ENCODE results near the gene SPTAN1.

SPTAN1 gene

GRCh38 chr9:128607642-128608350 lies 55.4 kb downstream of the SPTAN1 start:
- peak; percentile 16 for TF ChIP-seq CTCF (IDR thresholded peaks at IDR 0.05; ENCODE audit: insufficient read depth, missing control alignments)

DNA sequence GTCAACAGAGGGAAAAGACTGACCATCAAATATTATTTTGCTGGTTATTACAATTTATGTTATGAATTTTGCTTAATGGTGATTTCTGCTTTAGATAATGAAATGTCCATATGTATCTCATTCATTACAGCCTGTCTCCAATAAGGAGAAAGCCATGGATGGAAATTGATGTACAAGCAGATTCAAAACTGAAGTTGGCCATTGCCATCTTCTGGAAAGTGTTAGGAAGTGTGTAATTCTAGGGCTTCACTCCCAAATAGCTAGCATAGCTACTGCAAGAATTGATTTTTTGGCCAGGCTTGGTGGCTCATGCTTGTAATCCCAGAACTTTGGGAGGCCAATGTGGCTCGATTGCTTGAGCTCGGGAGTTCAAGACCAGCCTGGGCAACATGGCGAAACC lies 58.5 kb downstream of the SPTAN1 start:
- TF ChIP-seq CTCF (IDR thresholded peaks at IDR 0.05; ENCODE audit: insufficient read depth, missing control alignments): no peak
- FAIRE-seq (no peak), DNase-seq (ENCODE audit: insufficient read length, low spot score) (no peak)

More at GRCh38 chr9:128607642-128608350, 55.4 kb downstream of the SPTAN1 start:
- DNase-seq (ENCODE audit: insufficient read length, low spot score) (no peak), FAIRE-seq (no peak)

- TF ChIP-seq CTCF (IDR thresholded peaks at IDR 0.05; ENCODE audit: insufficient read depth, missing control alignments): no peak
- DNase-seq (ENCODE audit: insufficient read length, low spot score) (no peak), FAIRE-seq (no peak)
These were observed 59.4 kb downstream of the SPTAN1 start for GRCh38 chr9:128611600-128612394.

DNA sequence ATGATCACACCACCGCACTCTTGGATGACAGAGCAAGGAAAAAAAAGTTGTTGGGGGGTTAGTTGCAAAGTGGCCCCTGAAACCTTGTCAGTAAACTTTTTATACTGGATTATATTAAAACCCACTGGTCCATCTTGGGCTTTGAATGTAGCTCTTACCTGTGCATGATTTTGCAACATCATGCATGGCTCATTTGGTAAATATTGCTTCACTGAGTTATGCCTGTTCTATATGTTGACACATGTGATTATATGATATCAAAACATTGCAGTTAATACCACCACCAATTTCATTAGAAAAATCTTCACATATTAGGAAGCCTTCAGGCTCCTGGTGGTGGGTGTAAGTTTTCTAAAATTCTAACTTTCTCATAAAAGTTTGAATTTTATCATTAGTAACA lies 62.3 kb downstream of the SPTAN1 start:
- no peak for FAIRE-seq

DNA sequence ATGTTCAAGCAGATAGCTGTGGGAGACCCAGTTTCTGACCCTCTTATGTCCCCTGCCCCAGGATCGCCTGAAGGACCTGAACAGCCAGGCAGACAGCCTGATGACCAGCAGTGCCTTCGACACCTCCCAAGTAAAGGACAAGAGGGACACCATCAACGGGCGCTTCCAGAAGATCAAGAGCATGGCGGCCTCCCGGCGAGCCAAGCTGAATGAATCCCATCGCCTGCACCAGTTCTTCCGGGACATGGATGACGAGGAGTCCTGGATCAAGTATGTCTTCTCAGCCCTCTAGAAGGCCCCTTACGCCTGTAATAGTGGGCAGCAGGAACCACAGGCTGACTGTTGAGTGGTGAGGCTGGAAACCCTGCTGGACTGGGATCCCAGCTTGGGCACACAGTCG lies 63.2 kb downstream of the SPTAN1 start:
- DNase-seq (ENCODE audit: insufficient read length, low spot score): no peak
- no peak for TF ChIP-seq CTCF (IDR thresholded peaks at IDR 0.05; ENCODE audit: insufficient read depth, missing control alignments)
- FAIRE-seq: no peak

More for the DNA sequence above, 62.3 kb downstream of the SPTAN1 start:
- TF ChIP-seq CTCF (IDR thresholded peaks at IDR 0.05; ENCODE audit: insufficient read depth, missing control alignments): no peak
- DNase-seq (ENCODE audit: insufficient read length, low spot score): no peak

DNA sequence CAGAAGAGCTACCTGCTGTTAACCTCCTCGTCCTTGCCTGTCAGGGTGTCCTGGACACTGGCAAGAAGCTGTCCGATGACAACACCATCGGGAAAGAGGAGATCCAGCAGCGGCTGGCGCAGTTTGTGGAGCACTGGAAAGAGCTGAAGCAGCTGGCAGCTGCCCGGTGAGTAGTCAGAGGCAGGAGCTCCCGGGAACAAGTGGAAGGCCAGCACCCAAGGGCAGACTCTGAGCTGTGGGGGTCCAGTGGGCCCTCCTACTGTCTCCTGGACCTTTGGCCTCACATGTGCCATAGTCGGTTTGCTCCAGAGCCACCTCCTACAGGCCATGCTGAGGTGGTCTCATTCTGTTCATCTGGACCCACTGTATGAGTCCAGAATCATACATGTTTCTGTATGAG lies 65.6 kb downstream of the SPTAN1 start:
- DNase-seq (ENCODE audit: insufficient read length, low spot score) (no peak), FAIRE-seq (no peak)
- no peak for TF ChIP-seq CTCF (IDR thresholded peaks at IDR 0.05; ENCODE audit: insufficient read depth, missing control alignments)

- FAIRE-seq: no peak
- no peak for DNase-seq (ENCODE audit: insufficient read length, low spot score)
These were observed 66.7 kb downstream of the SPTAN1 start for GRCh38 chr9:128619127-128619526.

More at GRCh38 chr9:128619127-128619526, 66.7 kb downstream of the SPTAN1 start:
- no peak for TF ChIP-seq CTCF (IDR thresholded peaks at IDR 0.05; ENCODE audit: insufficient read depth, missing control alignments)

All from D721Med (cell line).